ENCODE data around the gene IFNW1.

Gene IFNW1

GRCh38 chr9:21165516-21165915 is 23.9 kb upstream of the IFNW1 start:
- no peak overlapping the region for H3K4me3 ChIP-seq
- TF ChIP-seq CTCF (IDR thresholded peaks at IDR 0.05), result no peak

GRCh38 chr9:21160178-21160577 is 18.5 kb upstream of the IFNW1 start:
- H3K36me3 ChIP-seq, result no peaks in the 10 kb centered on the region
- no peaks in the 10 kb centered on the region for H3K4me1 ChIP-seq
- no peak overlapping the region for H3K27ac ChIP-seq
- no peaks in the 10 kb centered on the region for H3K9me3 ChIP-seq
- intact Hi-C loops (cut with DNase I; ENCODE audit: low total_unique reads), result no loop called here
- no peak overlapping the region for H3K4me3 ChIP-seq
- no peaks in the 10 kb centered on the region for H3K27me3 ChIP-seq
- no peak for DNase-seq
- TF ChIP-seq CTCF (IDR thresholded peaks at IDR 0.05), result no peak

More at GRCh38 chr9:21165516-21165915, 23.9 kb upstream of the IFNW1 start:
- no peaks in the 10 kb centered on the region for H3K4me1 ChIP-seq
- H3K9me3 ChIP-seq, result no peaks in the 10 kb centered on the region
- no peak for DNase-seq
- H3K36me3 ChIP-seq, result no peaks in the 10 kb centered on the region
- no peaks in the 10 kb centered on the region for H3K27me3 ChIP-seq
- no peak overlapping the region for H3K27ac ChIP-seq
- intact Hi-C loops (cut with DNase I; ENCODE audit: low total_unique reads), result no loop called here

GRCh38 chr9:21155501-21155900 is 13.9 kb upstream of the IFNW1 start:
- H3K36me3 ChIP-seq, result no peaks in the 10 kb centered on the region
- DNase-seq, result no peak
- no peak overlapping the region for H3K4me3 ChIP-seq
- H3K27me3 ChIP-seq, result no peaks in the 10 kb centered on the region
- no peak for TF ChIP-seq CTCF (IDR thresholded peaks at IDR 0.05)
- H3K27ac ChIP-seq, result no peak overlapping the region
- intact Hi-C loops (cut with DNase I; ENCODE audit: low total_unique reads), result no loop called here
- H3K4me1 ChIP-seq, result peaks cover 0 to 7% (median 3%) of the 10 kb centered on the region in 4 donors
- H3K9me3 ChIP-seq, result no peaks in the 10 kb centered on the region

GRCh38 chr9:21154018-21154608 is 12.5 kb upstream of the IFNW1 start:
- H3K4me3 ChIP-seq, result no peak overlapping the region
- peaks cover 0 to 7% (median 3%) of the 10 kb centered on the region in 4 donors for H3K4me1 ChIP-seq
- DNase-seq, result no peak
- no peak for TF ChIP-seq CTCF (IDR thresholded peaks at IDR 0.05)
- H3K9me3 ChIP-seq, result no peaks in the 10 kb centered on the region
- intact Hi-C loops (cut with DNase I; ENCODE audit: low total_unique reads), result no loop called here
- no peaks in the 10 kb centered on the region for H3K36me3 ChIP-seq
- no peaks in the 10 kb centered on the region for H3K27me3 ChIP-seq
- H3K27ac ChIP-seq, result no peak overlapping the region

- Histone ChIP-seq H3K4me1 (peaks cover 0 to 7% (median 3%) of the 10 kb centered on the region in 4 donors), H3K27me3 (no peaks in the 10 kb centered on the region), H3K27ac (no peak overlapping the region), H3K36me3 (no peaks in the 10 kb centered on the region), H3K4me3 (no peak overlapping the region), H3K9me3 (no peaks in the 10 kb centered on the region)
- intact Hi-C loops (cut with DNase I; ENCODE audit: low total_unique reads), result no loop called here
- DNase-seq, result no peak
- no peak for TF ChIP-seq CTCF (IDR thresholded peaks at IDR 0.05)
These were observed 11.8 kb upstream of the IFNW1 start for GRCh38 chr9:21153336-21154017.

Data from tibial artery (tissue), 4 donors.